Adrenal gland (tissue), 12 donors: ENCODE measurements around the gene QPCT. TPM values are rescaled to one million over a fixed set of nuclear protein-coding genes. Genes with fewer than 3 reads are reported as not detected.

ENCODE experiments used
- DNase-seq, 7 donors: peaks; one replicate each; pipeline ENCODE4 v3.0.0-alpha.2; 2019 to 2020
- H3K27ac ChIP-seq, 5 donors: fragments of 200-600 bp; sonication (generic) in 4 of 5; 1 replicate in 3 of 5; 2 replicates in 2 of 5; pipeline versions ENCODE4 v1.5.1 to v1.8.0; 2016 to 2020; ENCODE audit warnings: mild to moderate bottlenecking in 1 of 5
- H3K27me3 ChIP-seq: fragments of 200-600 bp; 2 replicates; pipeline ENCODE4 v1.8.0; 2021
- H3K36me3 ChIP-seq, 2 donors: fragments of 200-600 bp; replicated peaks in 1 of 2; 1 replicate in 1 of 2; 2 replicates in 1 of 2; pipeline versions ENCODE4 v1.5.1 to v1.8.0; 2018 to 2022
- H3K4me1 ChIP-seq, 2 donors: fragments of 200-600 bp; replicated peaks in 1 of 2; 1 replicate in 1 of 2; 2 replicates in 1 of 2; pipeline versions ENCODE4 v1.5.1 to v1.8.0; 2018 to 2021
- H3K4me3 ChIP-seq, 4 donors: fragments of 200-600 bp; sonication (generic) in 3 of 4; one replicate each; pipeline ENCODE4 v1.5.1; 2016 to 2018
- H3K9me3 ChIP-seq, 3 donors: fragments of 200-600 bp; sonication (generic) in 1 of 3; replicated peaks in 1 of 3; 1 replicate in 2 of 3; 2 replicates in 1 of 3; pipeline versions ENCODE4 v1.5.1 to v1.8.0; 2016 to 2021
- POLR2A ChIP-seq, 2 donors: fragments of 450-650 bp; IDR thresholded peaks; one replicate each; pipeline ENCODE4 v1.6.1; 2017; ENCODE audit warnings: antibody characterized with exemption in 2 of 2, mild to moderate bottlenecking in 2 of 2, moderate library complexity in 1 of 2
- WGBS, 4 donors: extraction: QIAGEN DNeasy Blood & Tissue Kit in 2 of 4; methylation state at CpG; one replicate each; pipeline versions ENCODE4 v1.1.5 to v1.1.7; 2013 to 2017; 5-methylcytosine and 5-hydroxymethylcytosine counted together
- intact Hi-C, 2 donors: fragments of 100-400 bp; cut with DNase I; formaldehyde crosslinking; loops; one replicate each; pipeline versions ENCODE4 v1.14.1 to v1.15.0; 2022 to 2023
- polyA plus RNA-seq, 3 donors: library from polyadenylated mRNA; stranded (reverse); fragments of 200-250 nt in 2 of 3; fragments of 350-450 nt in 1 of 3; fragmentation: Illumina TruSeq in 1 of 3; extraction: RNeasy Lipid Tissue Mini Kit (QIAGEN cat#74804) in 1 of 3; gene quantifications; one replicate each; pipeline ENCODE4 v1.2.3, GENCODE V29; 2013 to 2014
- total RNA-seq, 9 donors: library from RNA; depleted of rRNA in 4 of 9; stranded (reverse); fragments of >200 nt in 4 of 9; fragments of 120-200 nt in 1 of 9; fragmentation: NEBNext Ultra II Directional in 1 of 9; extraction: Animal tissue kit (Norgen Biotek cat#: 25700) in 1 of 9; gene quantifications; one replicate each; pipeline versions ENCODE4 v1.1.0 to v1.2.4, GENCODE V29; 2013 to 2023
- TF ChIP-seq, protein P1 (sequence below), 6 experiments: fragments of 450-650 bp in 4 of 6; fragments of 200-600 bp in 2 of 6; sonication (generic) in 1 of 6; IDR thresholded peaks; 1 replicate in 5 of 6; 2 replicates in 1 of 6; pipeline versions ENCODE4 v1.5.1 to v1.8.0; 2016 to 2021; ENCODE audit warnings: antibody characterized with exemption in 6 of 6, mild to moderate bottlenecking in 2 of 6, moderate library complexity in 1 of 6
- donor health status: healthy with polysubstance abuse.
- donor health status: Bipolar disorder and iron deficiency.
- donor health status: DM: yes; HTN: yes; CAD: no.
- donor health status: DM: no; HTN: no; CAD: no.
- donor health status: DM: no; HTN: no; CAD: no.
- donor health status: DM: yes; HTN: yes; CAD: no.

The QPCT gene
- total and polyA plus RNA-seq, 12 donors = 30.6 to 746 (median 192) TPM

DNA sequence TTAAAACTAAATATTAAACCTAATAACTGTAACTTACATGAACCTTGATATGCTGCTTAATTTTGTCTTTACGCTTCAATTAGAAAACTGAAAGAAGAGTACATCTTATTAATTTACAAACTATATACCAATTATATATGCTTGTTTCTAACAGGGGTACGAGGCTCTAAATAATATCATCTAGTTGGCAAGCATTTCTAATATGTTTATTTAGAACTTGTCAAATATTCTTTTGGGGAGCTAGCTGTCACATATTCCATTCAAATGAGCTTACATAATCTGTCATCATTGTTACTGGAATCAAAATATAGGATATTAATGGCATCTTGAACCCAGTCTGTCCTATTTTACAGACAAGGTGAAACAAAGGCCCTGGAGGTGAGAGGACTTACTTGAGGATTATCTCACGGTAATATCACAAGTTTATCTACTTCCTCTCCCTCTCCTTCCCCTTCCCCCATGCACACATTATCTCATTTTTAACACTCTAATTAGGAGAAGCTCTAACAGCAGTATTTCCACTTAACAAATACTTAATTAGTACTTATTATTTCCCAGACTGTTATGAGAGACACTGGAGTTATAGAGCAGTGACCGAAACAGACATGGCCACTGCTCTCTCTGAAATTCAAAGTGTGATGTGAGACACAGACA lies 23.3 kb upstream of the QPCT start:
- Histone ChIP-seq H3K4me3 (peak overlapping the region in 1 of 4 donors; percentile 96), H3K9me3 (no peaks in the 10 kb centered on the region), H3K4me1 (peaks cover 27 to 57% of the 10 kb centered on the region in 2 donors), H3K27ac (no peak overlapping the region), H3K27me3 (no peaks in the 10 kb centered on the region), H3K36me3 (no peaks in the 10 kb centered on the region)
- WGBS, 4 donors = 62 to 67% (median 66%) methylated on average over 4 of the region's 4 CpGs
- no peak for TF ChIP-seq POLR2A (IDR thresholded peaks at IDR 0.05)
- TF ChIP-seq, protein P1, sequence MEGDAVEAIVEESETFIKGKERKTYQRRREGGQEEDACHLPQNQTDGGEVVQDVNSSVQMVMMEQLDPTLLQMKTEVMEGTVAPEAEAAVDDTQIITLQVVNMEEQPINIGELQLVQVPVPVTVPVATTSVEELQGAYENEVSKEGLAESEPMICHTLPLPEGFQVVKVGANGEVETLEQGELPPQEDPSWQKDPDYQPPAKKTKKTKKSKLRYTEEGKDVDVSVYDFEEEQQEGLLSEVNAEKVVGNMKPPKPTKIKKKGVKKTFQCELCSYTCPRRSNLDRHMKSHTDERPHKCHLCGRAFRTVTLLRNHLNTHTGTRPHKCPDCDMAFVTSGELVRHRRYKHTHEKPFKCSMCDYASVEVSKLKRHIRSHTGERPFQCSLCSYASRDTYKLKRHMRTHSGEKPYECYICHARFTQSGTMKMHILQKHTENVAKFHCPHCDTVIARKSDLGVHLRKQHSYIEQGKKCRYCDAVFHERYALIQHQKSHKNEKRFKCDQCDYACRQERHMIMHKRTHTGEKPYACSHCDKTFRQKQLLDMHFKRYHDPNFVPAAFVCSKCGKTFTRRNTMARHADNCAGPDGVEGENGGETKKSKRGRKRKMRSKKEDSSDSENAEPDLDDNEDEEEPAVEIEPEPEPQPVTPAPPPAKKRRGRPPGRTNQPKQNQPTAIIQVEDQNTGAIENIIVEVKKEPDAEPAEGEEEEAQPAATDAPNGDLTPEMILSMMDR (IDR thresholded peaks at IDR 0.05) = no peak
- intact Hi-C loops = no loop called here
- no peak for DNase-seq

DNA sequence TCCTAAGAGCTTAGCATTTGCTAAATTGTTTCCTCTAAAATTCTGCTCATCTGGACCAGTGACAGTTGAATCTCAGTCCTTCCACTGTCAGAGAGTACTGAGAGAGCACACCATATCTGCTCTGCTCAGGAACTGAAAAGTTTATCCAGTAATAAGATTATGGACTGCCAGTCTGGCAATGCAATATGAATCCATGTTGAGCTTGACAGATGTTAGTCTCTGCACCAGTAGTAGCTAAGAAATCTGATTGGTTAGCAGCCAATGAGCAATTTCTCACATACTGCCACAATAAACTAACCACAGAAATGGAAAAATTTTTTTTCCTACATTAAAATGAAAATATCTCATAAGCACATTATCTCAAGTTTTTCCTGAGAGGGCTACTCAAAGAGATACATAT lies 22.1 kb upstream of the QPCT start:
- H3K4me1 ChIP-seq = peaks cover 27 to 63% of the 10 kb centered on the region in 2 donors

DNA sequence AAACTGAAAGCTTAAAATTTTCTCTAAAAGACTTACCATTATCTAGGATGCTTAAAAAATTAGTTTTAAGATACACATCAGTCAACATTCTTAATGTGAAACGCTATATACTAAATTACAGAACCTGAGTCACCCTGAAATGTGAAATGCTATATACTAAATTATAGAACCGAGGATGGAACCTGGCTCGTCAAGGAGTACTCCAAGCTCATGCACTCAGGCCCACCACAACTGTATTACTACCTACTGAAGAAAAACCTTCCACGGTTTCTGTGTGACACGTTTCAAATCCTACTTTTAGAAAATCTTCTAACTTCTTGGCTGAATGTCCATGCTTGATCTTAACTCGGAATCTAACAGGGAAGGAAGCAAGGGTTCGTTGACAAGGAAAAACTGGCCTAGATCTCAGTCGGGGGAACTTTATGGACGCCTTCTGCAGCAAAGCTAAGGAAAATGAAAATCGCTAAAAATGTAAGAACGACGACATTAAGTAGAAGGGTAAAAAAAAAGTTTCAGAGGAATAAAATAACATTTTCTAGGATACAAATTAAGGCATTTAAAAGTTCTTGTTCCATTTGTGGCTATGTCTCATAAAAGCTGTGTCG lies 21.2 kb upstream of the QPCT start:
- Histone ChIP-seq H3K27ac (peak overlapping the region; percentile 49 to 98 (median 94)), H3K36me3 (no peaks in the 10 kb centered on the region), H3K9me3 (no peaks in the 10 kb centered on the region), H3K4me1 (peaks cover 22 to 54% of the 10 kb centered on the region in 2 donors), H3K27me3 (no peaks in the 10 kb centered on the region), H3K4me3 (peak overlapping the region in 3 of 4 donors; percentile 3 to 96 (median 93))
- DNase-seq = no peak
- WGBS, 4 donors = 7 to 10% (median 8%) methylated on average over 13 of the region's 13 CpGs
- intact Hi-C loops = no loop called here
- TF ChIP-seq POLR2A (IDR thresholded peaks at IDR 0.05) = no peak
- TF ChIP-seq, protein P1 (IDR thresholded peaks at IDR 0.05) = no peak

More for the DNA sequence above, 22.1 kb upstream of the QPCT start:
- Histone ChIP-seq H3K4me3 (peak overlapping the region in 1 of 4 donors; percentile 96), H3K9me3 (no peaks in the 10 kb centered on the region), H3K27ac (peak overlapping the region in 2 of 5 donors; percentile 94 to 98), H3K27me3 (no peaks in the 10 kb centered on the region), H3K36me3 (no peaks in the 10 kb centered on the region)
- TF ChIP-seq POLR2A (IDR thresholded peaks at IDR 0.05) = peak in 1 of 2 donors; percentile 36
- TF ChIP-seq, protein P1 (IDR thresholded peaks at IDR 0.05) = no peak
- no peak for DNase-seq
- intact Hi-C loops = no loop called here

DNA sequence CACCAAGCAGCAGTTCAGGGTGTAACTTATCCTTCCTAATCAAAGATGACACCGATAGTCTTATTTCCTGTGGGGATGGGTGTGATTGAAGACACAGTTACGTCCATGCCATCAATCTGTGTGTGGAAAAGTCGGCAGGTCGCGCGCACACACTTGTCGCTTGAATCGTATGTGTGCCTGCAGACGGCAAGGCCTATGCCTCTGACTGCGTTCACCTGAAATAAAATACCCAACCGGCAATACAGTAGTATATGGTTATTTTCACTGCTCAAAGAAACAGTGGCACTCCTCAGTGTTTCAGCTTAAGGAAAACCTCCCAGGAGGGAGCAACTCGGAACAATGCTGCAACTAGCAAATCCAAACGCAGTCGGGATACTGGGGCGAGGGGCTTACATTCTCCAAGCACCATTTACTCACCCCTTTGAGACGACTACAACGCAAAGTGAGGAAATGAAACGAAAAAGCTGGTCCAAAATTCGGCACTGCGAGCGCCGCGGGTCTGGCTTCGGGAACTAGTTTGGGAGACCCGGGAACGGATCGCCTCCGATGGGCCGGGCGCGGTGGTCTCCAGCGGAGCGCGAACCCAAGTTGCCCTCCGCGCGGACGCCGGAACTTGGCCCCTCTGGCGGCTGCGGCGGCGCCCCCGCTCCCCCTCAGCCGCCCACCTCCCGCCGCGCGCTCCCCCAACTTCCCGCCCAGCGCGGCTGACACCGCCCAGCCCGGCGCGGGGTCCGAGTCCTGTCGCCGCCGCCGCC lies 20.5 kb upstream of the QPCT start:
- peak overlapping the region; percentile 32 to 98 (median 94) for H3K27ac ChIP-seq
- H3K27me3 ChIP-seq = no peaks in the 10 kb centered on the region
- H3K4me3 ChIP-seq = peak overlapping the region; percentile 3 to 96 (median 66)
- H3K36me3 ChIP-seq = no peaks in the 10 kb centered on the region
- TF ChIP-seq, protein P1 (IDR thresholded peaks at IDR 0.05) = no peak
- peak in 1 of 2 donors; percentile 63 for TF ChIP-seq POLR2A (IDR thresholded peaks at IDR 0.05)
- intact Hi-C loops = no loop called here
- 0 to 1% (median 0%) methylated on average over 11 to 61 of the region's 61 CpGs for WGBS, 4 donors
- H3K4me1 ChIP-seq = peaks cover 22 to 47% of the 10 kb centered on the region in 2 donors
- peak; percentile 31 to 70 (median 53) for DNase-seq
- H3K9me3 ChIP-seq = no peaks in the 10 kb centered on the region
